Vagina (tissue), 2 donors: Measurements from ENCODE around the gene NIP7.

Experiments
- CTCF ChIP-seq, 3 experiments: fragments of 450-650 bp in 2 of 3; fragments of 200-600 bp in 1 of 3; sonication (generic) in 1 of 3; IDR thresholded peaks; one replicate each; pipeline ENCODE4 v1.5.1; 2017 to 2019; ENCODE audit warnings: antibody characterized with exemption in 3 of 3, mild to moderate bottlenecking in 2 of 3, moderate library complexity in 2 of 3
- POLR2A ChIP-seq, 2 donors: fragments of 450-650 bp; IDR thresholded peaks; one replicate each; pipeline ENCODE4 v1.6.1; 2017; ENCODE audit warnings: antibody characterized with exemption in 2 of 2, mild to moderate bottlenecking in 2 of 2, moderate library complexity in 2 of 2

- no peak for TF ChIP-seq CTCF (IDR thresholded peaks at IDR 0.05)
- TF ChIP-seq POLR2A (IDR thresholded peaks at IDR 0.05): no peak
Observed at GRCh38 chr16:69346683-69347082, 7.1 kb downstream of the NIP7 start.
